AG10803 (cell line): ENCODE measurements around the gene MGMT.

Experiments
- DNase-seq: peaks from one replicate; pipeline ENCODE4 v3.0.0; 2010; ENCODE audit warnings: low read depth
- H3K4me3 ChIP-seq: 2 replicates; pipeline ENCODE4 v1.5.1; 2011; ENCODE audit warnings: mild to moderate bottlenecking, low read length, control low read depth
- CTCF ChIP-seq: conservative IDR thresholded peaks from 2 replicates; pipeline ENCODE4 v1.5.1; 2011; ENCODE audit warnings: mild to moderate bottlenecking, low read length, control low read depth, inconsistent platforms

Gene MGMT

GRCh38 chr10:129725890-129726631 lies 259.0 kb downstream of the MGMT start:
- TF ChIP-seq CTCF, result no peak
- H3K4me3 ChIP-seq, result no peak overlapping the region

DNA sequence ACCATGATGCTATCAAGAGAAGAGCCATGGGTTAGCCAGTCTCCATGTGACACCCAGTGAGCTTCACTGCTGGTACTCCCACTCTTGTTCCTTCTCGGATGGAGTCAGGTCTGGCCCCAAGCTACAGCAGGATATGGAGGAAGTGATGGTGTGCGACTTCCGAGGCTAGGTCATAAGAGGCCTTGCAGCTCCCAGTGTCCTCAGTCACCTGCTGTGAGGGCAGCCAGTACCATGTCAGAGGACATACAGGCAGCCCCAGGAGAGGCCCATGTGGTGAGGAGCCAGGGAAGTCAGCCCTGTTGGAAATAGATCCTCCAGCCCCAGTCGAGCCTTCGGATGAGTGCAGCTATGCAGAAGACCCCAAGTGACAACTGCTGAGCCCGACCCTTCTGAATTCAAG lies 260.0 kb downstream of the MGMT start:
- no peak overlapping the region for H3K4me3 ChIP-seq
- no peak for TF ChIP-seq CTCF
- no peak for DNase-seq

More at GRCh38 chr10:129725890-129726631, 259.0 kb downstream of the MGMT start:
- DNase-seq, result no peak

DNA sequence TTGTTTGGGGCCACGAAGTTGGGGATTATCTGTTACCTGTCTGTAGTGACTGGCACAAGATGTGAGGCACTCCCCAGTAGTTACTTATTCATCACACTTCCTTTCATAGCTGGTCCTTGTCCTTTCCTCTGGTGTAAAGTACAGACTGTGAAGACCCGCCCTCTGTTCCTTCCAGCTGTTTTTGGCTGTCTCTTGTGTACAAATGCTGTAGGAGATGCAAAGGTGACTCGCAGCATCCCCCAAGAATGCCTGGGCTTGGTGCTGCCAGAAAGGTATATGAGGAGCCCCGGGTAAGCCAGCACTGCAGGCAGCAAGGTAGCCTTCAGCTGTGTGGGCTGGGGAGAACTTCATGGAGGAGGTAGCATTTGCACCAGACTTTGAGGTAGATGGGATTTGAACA lies 260.5 kb downstream of the MGMT start:
- no peak for TF ChIP-seq CTCF
- no peak overlapping the region for H3K4me3 ChIP-seq
- DNase-seq, result no peak

DNA sequence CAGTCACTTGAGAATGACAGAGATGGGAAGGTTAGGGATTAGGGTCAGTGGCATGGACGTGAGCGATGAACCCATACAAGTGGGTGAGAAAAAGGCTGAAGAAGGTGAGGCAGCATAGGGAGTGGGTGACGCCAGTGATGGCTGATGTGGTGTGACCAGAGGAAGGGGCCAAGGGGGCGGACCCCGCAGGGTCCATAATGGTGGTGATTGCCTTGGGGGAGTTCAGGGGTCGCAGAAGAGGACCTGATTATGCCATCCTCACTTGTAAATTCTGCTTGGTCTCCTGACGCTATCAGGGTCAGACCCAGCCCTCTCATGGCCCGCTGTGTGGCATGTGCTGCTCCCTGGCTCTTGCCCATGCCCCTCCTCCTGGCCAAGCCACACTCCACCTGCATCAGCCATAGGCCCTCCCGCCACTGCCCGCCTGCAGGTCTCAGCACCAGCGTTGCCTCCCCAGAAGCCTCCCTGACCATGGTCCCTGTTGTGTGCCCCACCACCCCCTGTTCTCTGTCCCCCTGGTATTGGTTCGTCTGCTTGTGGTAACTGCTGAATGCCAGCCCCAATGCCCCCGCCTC lies 261.3 kb downstream of the MGMT start:
- no peak for TF ChIP-seq CTCF
- H3K4me3 ChIP-seq, result no peak overlapping the region
- no peak for DNase-seq

GRCh38 chr10:129728905-129729795 lies 262.1 kb downstream of the MGMT start:
- DNase-seq, result no peak
- TF ChIP-seq CTCF, result no peak
- no peak overlapping the region for H3K4me3 ChIP-seq

GRCh38 chr10:129730272-129730992 lies 263.4 kb downstream of the MGMT start:
- no peak for TF ChIP-seq CTCF
- no peak overlapping the region for H3K4me3 ChIP-seq
- no peak for DNase-seq
